ENCODE data around the gene PSMD8.

DNA sequence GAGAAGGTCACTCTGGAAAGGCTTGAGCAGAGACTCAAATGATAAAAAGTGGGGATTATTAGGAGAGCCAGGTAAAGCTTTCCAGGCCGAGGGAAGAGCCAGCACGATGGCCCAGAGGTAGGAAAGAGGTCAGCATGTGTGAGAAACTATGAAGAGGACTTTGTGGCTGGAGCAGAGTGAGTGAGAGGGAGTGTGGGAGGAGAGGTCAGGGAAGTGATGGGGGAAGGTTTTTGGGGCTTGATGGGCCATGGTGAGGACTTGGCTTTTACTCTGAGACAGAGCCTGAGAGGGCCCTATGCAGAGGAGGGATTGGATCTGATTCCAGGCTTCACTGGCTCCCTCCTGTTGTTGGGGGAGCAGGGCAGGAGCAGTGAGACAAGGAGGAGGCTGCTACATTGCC is 33.4 kb upstream of the PSMD8 start:
- TF ChIP-seq, protein P1, sequence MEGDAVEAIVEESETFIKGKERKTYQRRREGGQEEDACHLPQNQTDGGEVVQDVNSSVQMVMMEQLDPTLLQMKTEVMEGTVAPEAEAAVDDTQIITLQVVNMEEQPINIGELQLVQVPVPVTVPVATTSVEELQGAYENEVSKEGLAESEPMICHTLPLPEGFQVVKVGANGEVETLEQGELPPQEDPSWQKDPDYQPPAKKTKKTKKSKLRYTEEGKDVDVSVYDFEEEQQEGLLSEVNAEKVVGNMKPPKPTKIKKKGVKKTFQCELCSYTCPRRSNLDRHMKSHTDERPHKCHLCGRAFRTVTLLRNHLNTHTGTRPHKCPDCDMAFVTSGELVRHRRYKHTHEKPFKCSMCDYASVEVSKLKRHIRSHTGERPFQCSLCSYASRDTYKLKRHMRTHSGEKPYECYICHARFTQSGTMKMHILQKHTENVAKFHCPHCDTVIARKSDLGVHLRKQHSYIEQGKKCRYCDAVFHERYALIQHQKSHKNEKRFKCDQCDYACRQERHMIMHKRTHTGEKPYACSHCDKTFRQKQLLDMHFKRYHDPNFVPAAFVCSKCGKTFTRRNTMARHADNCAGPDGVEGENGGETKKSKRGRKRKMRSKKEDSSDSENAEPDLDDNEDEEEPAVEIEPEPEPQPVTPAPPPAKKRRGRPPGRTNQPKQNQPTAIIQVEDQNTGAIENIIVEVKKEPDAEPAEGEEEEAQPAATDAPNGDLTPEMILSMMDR (conservative IDR thresholded peaks at IDR 0.05 in 1 of 2, IDR thresholded peaks at IDR 0.05 in 1 of 2; ENCODE audit: extremely low read depth in 1 of 2, insufficient read depth in 1 of 2, low read depth in 1 of 2, low read length in 2 of 2): no peak
- no peak for TF ChIP-seq EZH2 (IDR thresholded peaks at IDR 0.05; ENCODE audit: borderline replicate concordance, low read length)
